SJSA1 (cell line): ENCODE results near the gene CAPN13. TPM values are rescaled to one million over a fixed set of nuclear protein-coding genes. Genes with fewer than 3 reads are reported as not detected.

Experiments used
- DNase-seq, 2 experiments: peaks; one replicate each; pipeline ENCODE4 v3.0.0-alpha.2; 2015 to 2020; ENCODE audit warnings: low spot score in 2 of 2, low read depth in 1 of 2
- H3K27ac ChIP-seq: fragments of 250-450 bp; sonication (Bioruptor Pico); 2 replicates; pipeline ENCODE4 v1.5.1; 2020; ENCODE audit warnings: mild to moderate bottlenecking, moderate library complexity
- H3K27me3 ChIP-seq: fragments of 250-450 bp; sonication (Bioruptor Pico); replicated peaks from 2 replicates; pipeline ENCODE4 v1.5.1; 2020; ENCODE audit warnings: mild to moderate bottlenecking, moderate library complexity
- H3K36me3 ChIP-seq: fragments of 250-450 bp; sonication (Bioruptor Pico); 2 replicates; pipeline ENCODE4 v1.5.1; 2020; ENCODE audit warnings: mild to moderate bottlenecking
- H3K4me1 ChIP-seq: fragments of 250-450 bp; sonication (Bioruptor Pico); replicated peaks from 2 replicates; pipeline ENCODE4 v1.6.1; 2021; ENCODE audit warnings: mild to moderate bottlenecking
- H3K4me3 ChIP-seq: fragments of 250-450 bp; sonication (Bioruptor Pico); 2 replicates; pipeline ENCODE4 v1.5.1; 2020; ENCODE audit warnings: mild to moderate bottlenecking
- H3K9me3 ChIP-seq: fragments of 250-450 bp; sonication (Bioruptor Pico); replicated peaks from 2 replicates; pipeline ENCODE4 v1.5.1; 2020; ENCODE audit warnings: mild to moderate bottlenecking
- total RNA-seq: library from RNA; depleted of rRNA; stranded (reverse); fragments of >200 nt; shearing (Covaris generic); gene quantifications from 2 replicates; pipeline ENCODE4 v1.2.3, GENCODE V29; 2014; rRNA removed

The CAPN13 gene, protein sequence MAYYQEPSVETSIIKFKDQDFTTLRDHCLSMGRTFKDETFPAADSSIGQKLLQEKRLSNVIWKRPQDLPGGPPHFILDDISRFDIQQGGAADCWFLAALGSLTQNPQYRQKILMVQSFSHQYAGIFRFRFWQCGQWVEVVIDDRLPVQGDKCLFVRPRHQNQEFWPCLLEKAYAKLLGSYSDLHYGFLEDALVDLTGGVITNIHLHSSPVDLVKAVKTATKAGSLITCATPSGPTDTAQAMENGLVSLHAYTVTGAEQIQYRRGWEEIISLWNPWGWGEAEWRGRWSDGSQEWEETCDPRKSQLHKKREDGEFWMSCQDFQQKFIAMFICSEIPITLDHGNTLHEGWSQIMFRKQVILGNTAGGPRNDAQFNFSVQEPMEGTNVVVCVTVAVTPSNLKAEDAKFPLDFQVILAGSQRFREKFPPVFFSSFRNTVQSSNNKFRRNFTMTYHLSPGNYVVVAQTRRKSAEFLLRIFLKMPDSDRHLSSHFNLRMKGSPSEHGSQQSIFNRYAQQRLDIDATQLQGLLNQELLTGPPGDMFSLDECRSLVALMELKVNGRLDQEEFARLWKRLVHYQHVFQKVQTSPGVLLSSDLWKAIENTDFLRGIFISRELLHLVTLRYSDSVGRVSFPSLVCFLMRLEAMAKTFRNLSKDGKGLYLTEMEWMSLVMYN
- total RNA-seq, result not detected in 2 replicates

DNA sequence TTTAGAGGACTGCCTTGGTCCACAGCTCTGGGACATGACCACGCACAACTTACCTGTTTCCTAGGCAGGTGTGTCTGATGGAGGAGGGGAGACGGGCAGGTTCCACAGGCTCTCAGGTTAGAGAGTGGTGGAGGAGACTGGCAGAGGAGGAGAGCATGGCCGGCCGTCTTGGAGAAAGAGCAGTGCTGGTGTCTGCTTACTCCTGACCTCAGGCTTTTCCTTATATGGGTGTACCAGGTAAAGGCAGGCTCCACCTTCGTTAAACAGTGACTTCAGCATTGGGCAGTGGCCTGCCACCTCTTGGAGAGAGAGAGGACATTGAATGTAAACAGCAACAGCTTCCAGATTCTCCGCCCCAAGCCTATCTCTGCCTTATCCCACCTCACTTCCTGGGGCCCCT, at the start of gene CAPN13:
Gene CAPN13 (minus strand): TSS at position 198 of the 400 bp plus-strand sequence. CDS start 20,121 bp downstream, outside the sequence.
- DNase-seq, result no peak
- H3K36me3 ChIP-seq, result no peaks in the 10 kb centered on the region
- 0 out of 2 replicates have a peak, but pooled peaks cover 3% of the 10 kb centered on the region for H3K27me3 ChIP-seq
- H3K4me3 ChIP-seq, result no peak within 1 kb of the TSS
- no peak within 1 kb of the TSS for H3K27ac ChIP-seq
- H3K4me1 ChIP-seq, result no peaks in the 10 kb centered on the region
- H3K9me3 ChIP-seq, result no peaks in the 10 kb centered on the region

DNA sequence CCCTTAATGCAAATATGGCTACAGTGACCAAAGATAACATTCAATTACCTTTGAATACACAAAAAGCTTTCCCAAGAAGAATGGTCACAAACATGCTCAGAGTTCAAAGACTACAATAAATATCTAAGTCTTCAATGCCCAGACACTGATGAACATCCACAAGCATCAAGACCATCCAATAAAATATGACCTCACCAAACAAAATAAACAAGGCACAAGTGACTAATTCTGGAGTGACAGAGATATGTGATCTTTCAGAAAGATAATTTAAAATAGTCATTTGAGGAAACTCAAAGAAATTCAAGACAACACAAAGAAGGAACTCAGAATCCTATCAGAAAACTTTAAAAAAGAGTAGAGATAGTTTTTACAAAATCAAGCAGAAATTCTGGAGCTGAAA, 40.6 kb upstream of the CAPN13 start:
- no peak overlapping the region for H3K27ac ChIP-seq
- no peak for DNase-seq
- no peaks in the 10 kb centered on the region for H3K36me3 ChIP-seq
- H3K9me3 ChIP-seq, result no peaks in the 10 kb centered on the region
- no peaks in the 10 kb centered on the region for H3K27me3 ChIP-seq
- no peak overlapping the region for H3K4me3 ChIP-seq
- no peaks in the 10 kb centered on the region for H3K4me1 ChIP-seq

DNA sequence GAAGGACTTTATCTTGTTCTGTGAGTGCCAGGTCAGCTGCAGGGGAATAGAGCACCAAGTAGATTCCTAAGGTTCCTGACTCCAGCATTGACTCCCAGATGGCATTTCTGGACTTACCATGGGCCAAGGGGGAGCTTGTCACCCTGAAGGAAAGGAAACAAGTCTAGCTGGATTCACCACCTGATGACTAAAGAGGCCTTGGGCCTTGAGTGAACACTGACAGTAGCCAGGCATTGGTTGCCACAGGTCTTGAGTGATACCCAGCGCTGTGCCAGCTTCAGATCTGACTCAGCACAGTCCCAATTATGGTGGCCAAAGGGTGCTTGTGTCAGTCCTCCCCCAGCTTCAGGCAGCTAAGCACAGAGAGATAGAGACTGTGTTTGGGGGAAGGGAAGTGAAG, 40.1 kb upstream of the CAPN13 start:
- no peak for DNase-seq
- no peaks in the 10 kb centered on the region for H3K36me3 ChIP-seq
- H3K27me3 ChIP-seq, result no peaks in the 10 kb centered on the region
- no peaks in the 10 kb centered on the region for H3K4me1 ChIP-seq
- no peak overlapping the region for H3K4me3 ChIP-seq
- no peaks in the 10 kb centered on the region for H3K9me3 ChIP-seq
- H3K27ac ChIP-seq, result no peak overlapping the region

DNA sequence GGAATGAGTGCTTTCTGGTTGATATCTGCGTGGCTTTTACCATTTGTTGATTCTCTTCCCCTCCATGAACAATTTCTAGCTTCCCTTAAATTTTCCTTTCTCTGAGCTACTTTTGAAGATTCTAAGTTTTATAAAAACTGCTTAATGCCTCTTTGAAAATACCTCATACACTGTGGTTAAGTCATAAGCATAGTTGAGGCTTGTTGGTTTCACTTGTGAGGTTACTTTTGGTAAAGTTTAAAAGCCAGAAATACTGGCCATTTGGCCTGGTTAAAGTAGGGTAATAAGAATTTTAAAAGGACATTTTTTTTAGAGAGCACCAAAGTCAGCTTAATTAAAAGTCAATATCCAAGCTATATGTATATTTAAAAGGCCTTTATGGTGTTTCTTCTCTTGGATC, 21.3 kb upstream of the CAPN13 start:
- H3K27me3 ChIP-seq, result no peaks in the 10 kb centered on the region
- no peak overlapping the region for H3K4me3 ChIP-seq
- no peaks in the 10 kb centered on the region for H3K4me1 ChIP-seq
- no peaks in the 10 kb centered on the region for H3K36me3 ChIP-seq
- no peak for DNase-seq
- no peak overlapping the region for H3K27ac ChIP-seq
- no peaks in the 10 kb centered on the region for H3K9me3 ChIP-seq

DNA sequence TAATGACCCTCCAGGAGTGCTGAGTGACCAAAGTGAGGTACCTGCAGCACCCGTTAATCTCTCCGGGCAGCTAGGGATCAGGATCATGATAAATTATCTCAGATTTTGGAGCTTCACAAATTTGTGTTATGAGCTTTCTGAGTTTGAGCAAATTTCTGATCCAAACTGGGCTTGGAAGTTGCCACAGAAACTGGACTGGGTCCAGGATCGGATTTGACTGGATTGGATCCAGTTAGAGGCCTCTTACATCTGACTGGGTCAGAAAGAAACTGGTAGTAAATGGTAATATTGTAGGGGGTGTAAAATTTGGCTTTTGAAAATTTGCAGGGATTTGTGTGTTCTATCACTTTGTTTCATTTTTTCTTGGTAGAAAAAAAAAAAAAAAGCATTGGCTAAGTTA, 19.7 kb upstream of the CAPN13 start:
- DNase-seq, result no peak
- no peaks in the 10 kb centered on the region for H3K4me1 ChIP-seq

DNA sequence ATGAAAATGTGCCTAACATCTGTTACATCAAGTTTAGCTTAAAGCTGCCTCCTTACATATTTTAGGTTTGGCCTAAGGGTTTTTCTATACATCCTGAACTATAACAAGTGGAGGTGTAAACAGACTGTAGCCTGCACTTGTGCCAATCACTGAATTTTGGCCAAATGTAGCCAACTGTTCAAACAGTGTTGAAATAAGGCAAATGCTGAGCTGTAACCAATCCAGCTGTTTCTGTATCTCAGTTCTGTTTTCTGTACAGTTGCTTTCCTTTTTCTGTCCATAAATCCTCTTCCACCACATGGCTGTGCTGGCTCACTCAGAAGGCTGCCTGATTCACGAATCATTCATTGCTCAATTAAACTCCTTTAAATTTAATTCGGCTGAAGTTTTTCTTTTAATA, 19.2 kb upstream of the CAPN13 start:
- H3K36me3 ChIP-seq, result no peaks in the 10 kb centered on the region
- no peaks in the 10 kb centered on the region for H3K9me3 ChIP-seq
- H3K27me3 ChIP-seq, result no peaks in the 10 kb centered on the region
- H3K27ac ChIP-seq, result no peak overlapping the region
- DNase-seq, result no peak
- no peak overlapping the region for H3K4me3 ChIP-seq
- no peaks in the 10 kb centered on the region for H3K4me1 ChIP-seq

More for the DNA sequence above, 19.7 kb upstream of the CAPN13 start:
- no peak overlapping the region for H3K4me3 ChIP-seq
- H3K9me3 ChIP-seq, result no peaks in the 10 kb centered on the region
- no peak overlapping the region for H3K27ac ChIP-seq
- no peaks in the 10 kb centered on the region for H3K36me3 ChIP-seq
- no peaks in the 10 kb centered on the region for H3K27me3 ChIP-seq

DNA sequence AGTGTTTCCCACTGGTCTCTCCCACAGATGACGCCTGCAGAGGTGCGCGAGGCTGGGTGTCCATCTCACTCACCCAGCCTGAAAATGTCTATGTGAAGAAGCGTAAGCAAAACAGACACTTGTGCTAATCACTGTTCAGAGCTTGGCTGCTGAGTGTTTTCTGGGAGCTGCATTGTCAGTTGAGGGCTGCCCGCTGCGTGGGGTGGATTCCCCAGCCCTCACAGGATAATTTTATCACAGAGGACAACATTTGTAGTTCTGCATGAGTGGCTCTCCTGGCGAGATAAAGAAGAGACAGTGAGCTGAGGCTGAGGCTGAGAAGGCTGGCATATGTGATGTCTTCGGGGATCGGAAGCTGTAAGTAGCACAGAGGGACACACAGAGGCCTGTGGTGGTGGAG, 16.2 kb upstream of the CAPN13 start:
- Histone ChIP-seq H3K4me1 (no peaks in the 10 kb centered on the region), H3K4me3 (no peak overlapping the region), H3K27ac (no peak overlapping the region), H3K36me3 (no peaks in the 10 kb centered on the region), H3K27me3 (no peaks in the 10 kb centered on the region), H3K9me3 (no peaks in the 10 kb centered on the region)
- DNase-seq, result no peak

DNA sequence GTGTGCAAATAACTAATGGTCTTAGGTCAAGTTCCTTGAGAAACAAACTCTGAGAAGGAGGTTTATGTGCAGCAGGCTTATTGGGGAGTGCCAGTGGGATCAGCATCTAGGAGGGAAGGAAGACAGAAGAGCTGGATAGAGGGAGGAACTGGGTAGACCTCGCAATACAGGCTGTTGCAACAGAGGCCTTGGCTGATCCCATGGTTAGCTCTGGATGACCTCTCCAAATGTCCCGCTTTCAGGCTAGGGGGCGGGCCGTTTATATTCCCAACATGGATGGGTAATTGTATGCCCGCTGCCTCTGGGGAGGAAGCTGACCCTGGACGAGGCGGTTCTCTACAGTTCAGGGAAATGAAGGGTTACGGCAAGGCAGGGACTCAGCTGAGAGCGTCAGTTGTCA, 14.7 kb upstream of the CAPN13 start:
- Histone ChIP-seq H3K4me1 (no peaks in the 10 kb centered on the region), H3K27me3 (no peaks in the 10 kb centered on the region), H3K4me3 (no peak overlapping the region), H3K36me3 (no peaks in the 10 kb centered on the region), H3K9me3 (no peaks in the 10 kb centered on the region), H3K27ac (no peak overlapping the region)
- DNase-seq, result no peak

DNA sequence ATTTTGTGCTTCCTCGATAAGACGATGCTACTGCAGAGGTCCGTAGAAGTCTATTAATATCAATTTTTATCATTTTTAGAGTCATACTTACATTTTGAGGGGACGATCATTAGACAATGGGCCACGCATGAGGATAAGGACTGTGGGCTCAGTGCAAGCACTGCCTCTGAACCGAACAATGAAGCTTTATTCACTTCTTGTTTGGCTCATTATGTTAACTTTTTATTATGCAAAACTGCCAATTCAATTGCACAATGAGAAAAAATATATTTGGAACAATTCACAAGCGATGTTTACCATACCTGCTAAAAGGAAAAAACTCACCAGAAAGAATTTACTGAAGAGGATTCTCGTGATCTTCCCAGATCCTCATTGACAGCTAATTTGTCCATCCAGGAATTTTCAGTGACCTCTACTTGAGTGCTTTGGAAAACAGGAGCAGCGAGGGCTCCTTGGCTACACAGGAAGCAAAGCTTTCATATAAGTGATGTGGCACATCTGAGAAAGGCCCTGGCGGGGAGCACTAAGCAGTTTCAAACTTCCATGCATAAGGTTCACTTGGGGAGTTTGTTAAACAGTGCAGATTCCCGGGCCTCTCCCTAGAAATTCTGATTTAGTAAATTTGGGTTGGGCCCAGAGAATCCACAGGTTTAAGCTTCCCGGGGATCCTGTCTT, 13.3 kb upstream of the CAPN13 start:
- Histone ChIP-seq H3K9me3 (no peaks in the 10 kb centered on the region), H3K4me3 (no peak overlapping the region), H3K36me3 (no peaks in the 10 kb centered on the region), H3K27ac (no peak overlapping the region), H3K27me3 (no peaks in the 10 kb centered on the region), H3K4me1 (no peaks in the 10 kb centered on the region)
- DNase-seq, result no peak

DNA sequence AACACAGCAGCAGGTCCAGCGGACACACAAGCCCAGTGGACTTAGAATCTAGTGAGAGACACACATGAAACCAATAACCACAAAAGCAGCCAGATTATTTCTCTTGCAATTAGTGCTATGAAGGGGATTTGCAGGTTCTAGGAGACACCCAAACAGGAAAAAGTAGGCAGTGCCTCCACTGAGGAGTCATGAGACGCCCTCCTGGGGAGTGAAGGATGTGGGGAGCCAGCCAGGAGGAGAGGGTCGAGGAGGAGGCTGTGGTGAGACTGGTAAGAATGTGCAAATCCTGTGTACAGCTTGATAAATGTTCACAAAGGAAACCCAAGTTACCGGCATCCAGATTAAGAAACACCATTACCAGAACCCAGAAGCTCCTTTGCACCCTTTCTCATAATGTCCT, 2.7 kb upstream of the CAPN13 start:
- Histone ChIP-seq H3K4me3 (no peak overlapping the region), H3K4me1 (no peaks in the 10 kb centered on the region), H3K27ac (no peak overlapping the region), H3K9me3 (no peaks in the 10 kb centered on the region), H3K27me3 (no peaks in the 10 kb centered on the region), H3K36me3 (no peaks in the 10 kb centered on the region)
- DNase-seq, result no peak

DNA sequence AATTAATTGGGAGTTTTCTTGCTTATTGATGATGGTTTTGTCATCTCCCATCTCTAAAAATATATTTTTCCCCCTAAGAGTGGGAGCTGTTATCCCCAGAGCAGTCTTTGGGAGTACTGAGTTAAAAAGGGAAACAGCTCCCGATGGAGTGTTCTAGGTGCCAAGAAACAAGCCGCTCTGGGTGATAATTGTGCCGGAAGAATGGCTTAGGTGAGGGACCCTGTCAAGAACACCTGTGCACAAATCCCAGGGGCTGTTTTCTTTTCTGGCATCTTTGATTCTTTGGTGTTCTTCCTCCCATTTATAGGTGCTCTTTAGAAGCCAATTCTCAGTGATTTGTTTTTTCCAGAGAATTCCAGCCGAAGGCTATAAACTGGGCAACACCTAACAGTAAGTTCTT, 1.4 kb upstream of the CAPN13 start:
- no peaks in the 10 kb centered on the region for H3K9me3 ChIP-seq
- no peak overlapping the region for H3K27ac ChIP-seq
- no peak for DNase-seq
- no peaks in the 10 kb centered on the region for H3K36me3 ChIP-seq
- no peaks in the 10 kb centered on the region for H3K4me1 ChIP-seq
- 0 out of 2 replicates have a peak, but pooled peaks cover 3% of the 10 kb centered on the region for H3K27me3 ChIP-seq
- H3K4me3 ChIP-seq, result no peak overlapping the region

DNA sequence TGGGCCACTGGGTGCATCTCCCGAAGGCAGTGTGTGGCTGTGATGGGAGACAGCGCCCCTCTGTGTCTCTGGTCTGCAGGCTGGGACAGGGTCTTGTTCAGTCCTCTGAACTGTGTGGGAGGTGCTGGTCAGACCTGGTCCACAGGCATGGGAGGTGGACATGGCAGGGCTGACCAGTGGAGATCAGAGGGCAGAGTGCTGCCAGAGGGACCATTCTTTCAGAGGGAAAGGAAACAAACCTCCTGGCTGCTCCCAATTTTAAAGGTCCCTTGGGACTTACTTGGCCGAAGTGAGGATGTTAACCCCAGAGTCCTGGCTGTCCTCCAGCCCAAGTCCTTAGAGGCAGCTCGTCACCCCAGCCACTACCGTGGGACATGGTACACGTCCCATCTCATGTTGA, 4.0 kb downstream of the CAPN13 start:
- H3K4me3 ChIP-seq, result no peak overlapping the region
- no peak overlapping the region for H3K27ac ChIP-seq
- no peaks in the 10 kb centered on the region for H3K36me3 ChIP-seq
- H3K4me1 ChIP-seq, result no peaks in the 10 kb centered on the region
- 0 out of 2 replicates have a peak, but pooled peaks cover 3% of the 10 kb centered on the region for H3K27me3 ChIP-seq
- DNase-seq, result no peak
- no peaks in the 10 kb centered on the region; the same call in 1 of the 2 replicates for H3K9me3 ChIP-seq

DNA sequence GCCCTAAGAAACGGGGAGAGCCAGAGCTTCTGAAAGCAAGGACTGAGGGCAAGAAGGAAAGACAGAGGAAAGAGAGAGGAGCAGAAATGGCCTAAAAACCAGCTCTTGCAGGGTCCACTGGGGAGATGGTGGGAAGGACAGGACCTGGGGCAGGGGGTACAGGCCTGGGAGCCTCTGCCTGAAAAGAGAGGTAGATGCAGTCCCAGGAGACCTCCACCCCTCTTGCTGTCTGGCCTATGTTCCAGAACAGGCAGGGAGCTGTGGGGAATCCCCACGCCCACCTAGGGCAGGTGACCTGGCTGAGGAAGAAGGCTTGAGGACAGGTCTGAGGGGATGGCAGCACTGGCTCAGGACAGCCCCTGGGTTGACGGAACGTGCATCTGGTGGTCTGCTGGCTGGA, 4.6 kb downstream of the CAPN13 start:
- no peaks in the 10 kb centered on the region for H3K4me1 ChIP-seq
- DNase-seq, result no peak
- H3K27ac ChIP-seq, result no peak overlapping the region
- no peak overlapping the region for H3K4me3 ChIP-seq
- H3K9me3 ChIP-seq, result no peaks in the 10 kb centered on the region; the same call in 1 of the 2 replicates
- H3K27me3 ChIP-seq, result 0 out of 2 replicates have a peak, but pooled peaks cover 6% of the 10 kb centered on the region
- H3K36me3 ChIP-seq, result no peaks in the 10 kb centered on the region
